NCI-H2196 (cell line): ENCODE data around the gene MYMX.

Experiments used
- DNase-seq: peaks from one replicate; lab custom pipeline; 2025; ENCODE audit not compliant: unreplicated experiment; lab: John Stamatoyannopoulos, UW

The MYMX gene

GRCh38 chr6:44249082-44249748, 32.5 kb downstream of the MYMX start:
- no peak for DNase-seq

GRCh38 chr6:44250067-44250717, 33.5 kb downstream of the MYMX start:
- DNase-seq, result no peak

- no peak for DNase-seq
These were observed 34.0 kb downstream of the MYMX start for GRCh38 chr6:44250718-44251123.

GRCh38 chr6:44251576-44252524, 35.1 kb downstream of the MYMX start:
- DNase-seq, result no peak

- DNase-seq, result peak; percentile 42
These were observed 36.8 kb downstream of the MYMX start for GRCh38 chr6:44253307-44254101.

GRCh38 chr6:44254191-44255104, 37.7 kb downstream of the MYMX start:
- DNase-seq, result no peak

- no peak for DNase-seq
These were observed 38.5 kb downstream of the MYMX start for GRCh38 chr6:44255105-44255808.

GRCh38 chr6:44255871-44256774, 39.4 kb downstream of the MYMX start:
- no peak for DNase-seq

- no peak for DNase-seq
These were observed 40.0 kb downstream of the MYMX start for GRCh38 chr6:44256775-44257024.

GRCh38 chr6:44257025-44257752, 40.5 kb downstream of the MYMX start, which contains the start of gene SLC35B2:
Gene SLC35B2 (minus strand): TSS chr6:44257528. CDS start chr6:44257410, 118 bp downstream.
- peak; percentile 88 for DNase-seq

GRCh38 chr6:44257753-44258324, 41.1 kb downstream of the MYMX start:
- DNase-seq, result no peak

GRCh38 chr6:44258325-44258863, 41.7 kb downstream of the MYMX start:
- no peak for DNase-seq

- DNase-seq, result no peak
These were observed 42.2 kb downstream of the MYMX start for GRCh38 chr6:44258921-44259320.

GRCh38 chr6:44260011-44260410, 43.3 kb downstream of the MYMX start:
- no peak for DNase-seq

GRCh38 chr6:44260451-44261297, 43.9 kb downstream of the MYMX start:
- no peak for DNase-seq

GRCh38 chr6:44261581-44261980, 44.9 kb downstream of the MYMX start:
- no peak for DNase-seq
